Measurements from ENCODE around the gene MT1B. TPM values are rescaled to one million over a fixed set of nuclear protein-coding genes. Genes with fewer than 3 reads are reported as not detected.

MT1B gene
- total and polyA plus RNA-seq, 4 donors: 1.2 to 1.5 TPM; not detected in 2

- Histone ChIP-seq H3K36me3 (ENCODE audit: control insufficient read depth in 4 of 4, insufficient read depth in 3 of 4, low read depth in 1 of 4, low read length in 3 of 4) (no peaks in the 10 kb centered on the region), H3K27me3 (ENCODE audit: control insufficient read depth in 4 of 4, insufficient read depth in 4 of 4, low read length in 3 of 4) (no peaks in the 10 kb centered on the region), H3K4me1 (ENCODE audit: control insufficient read depth in 4 of 4, insufficient read depth in 4 of 4, low read length in 3 of 4) (peaks cover 0 to 26% (median 12%) of the 10 kb centered on the region in 4 donors), H3K9me3 (ENCODE audit: control insufficient read depth in 4 of 4, low read length in 3 of 4) (no peaks in the 10 kb centered on the region), H3K9ac (ENCODE audit: low read depth in 1 of 2, low read length in 2 of 2) (peak overlapping the region in 1 of 2 donors; percentile 50), H3K27ac (ENCODE audit: low read depth in 1 of 2, low read length in 2 of 2) (peak overlapping the region; percentile 91 to 93), H3K4me3 (ENCODE audit: low read depth in 1 of 3, low read length in 3 of 3) (peak overlapping the region; percentile 47 to 77 (median 67))
- no peak for DNase-seq (ENCODE audit: low spot score)
- TF ChIP-seq YY1 (IDR thresholded peaks at IDR 0.05) (peak; percentile 27), ATF3 (IDR thresholded peaks at IDR 0.05) (no peak)
- 46% methylated on average over 23 of the region's 23 CpGs for WGBS
Observed at GRCh38 chr16:56616608-56617211, 35.0 kb upstream of the MT1B start.

GRCh38 chr16:56617212-56618085 lies 34.2 kb upstream of the MT1B start:
- H3K4me1 ChIP-seq (ENCODE audit: control insufficient read depth in 4 of 4, insufficient read depth in 4 of 4, low read length in 3 of 4): peaks cover 0 to 30% (median 14%) of the 10 kb centered on the region in 4 donors
- H3K36me3 ChIP-seq (ENCODE audit: control insufficient read depth in 4 of 4, insufficient read depth in 3 of 4, low read depth in 1 of 4, low read length in 3 of 4): no peaks in the 10 kb centered on the region
- H3K27me3 ChIP-seq (ENCODE audit: control insufficient read depth in 4 of 4, insufficient read depth in 4 of 4, low read length in 3 of 4): no peaks in the 10 kb centered on the region
- DNase-seq (ENCODE audit: low spot score): peak; percentile 71
- 3% methylated on average over 40 of the region's 41 CpGs for WGBS
- peak overlapping the region; percentile 58 to 78 for H3K9ac ChIP-seq (ENCODE audit: low read depth in 1 of 2, low read length in 2 of 2)
- no peaks in the 10 kb centered on the region for H3K9me3 ChIP-seq (ENCODE audit: control insufficient read depth in 4 of 4, low read length in 3 of 4)
- peak overlapping the region; percentile 91 to 93 for H3K27ac ChIP-seq (ENCODE audit: low read depth in 1 of 2, low read length in 2 of 2)
- TF ChIP-seq ATF3 (IDR thresholded peaks at IDR 0.05): no peak
- TF ChIP-seq RXRA (IDR thresholded peaks at IDR 0.05): peak; percentile 27 to 50
- TF ChIP-seq GABPA (IDR thresholded peaks at IDR 0.05 in 1 of 2, conservative IDR thresholded peaks at IDR 0.05 in 1 of 2): no peak
- TF ChIP-seq HNF4G (IDR thresholded peaks at IDR 0.05): no peak
- peak; percentile 20 for TF ChIP-seq CTCF (IDR thresholded peaks at IDR 0.05; ENCODE audit: low read depth, low read length, missing input control)
- TF ChIP-seq REST (IDR thresholded peaks at IDR 0.05): peak; percentile 67
- TF ChIP-seq ZBTB33 (IDR thresholded peaks at IDR 0.05): no peak
- TF ChIP-seq JUND (IDR thresholded peaks at IDR 0.05): no peak
- peak; percentile 44 for TF ChIP-seq YY1 (IDR thresholded peaks at IDR 0.05)
- peak in 1 of 2 donors; percentile 40 for TF ChIP-seq RAD21 (IDR thresholded peaks at IDR 0.05)
- no peak for TF ChIP-seq EGR1 (IDR thresholded peaks at IDR 0.05; ENCODE audit: low read depth in 2 of 2)
- TF ChIP-seq NR2F2 (IDR thresholded peaks at IDR 0.05): no peak
- TF ChIP-seq TAF1 (conservative IDR thresholded peaks at IDR 0.05): peak; percentile 45
- peak; percentile 49 for TF ChIP-seq SP1 (IDR thresholded peaks at IDR 0.05)
- TF ChIP-seq HNF4A (conservative IDR thresholded peaks at IDR 0.05): peak in 1 of 2 donors; percentile 25
- no peak for TF ChIP-seq MAX (IDR thresholded peaks at IDR 0.05)
- TF ChIP-seq FOXA2 (IDR thresholded peaks at IDR 0.05): no peak
- TF ChIP-seq FOXA1 (IDR thresholded peaks at IDR 0.05): no peak
- peak overlapping the region; percentile 47 to 77 (median 67) for H3K4me3 ChIP-seq (ENCODE audit: low read depth in 1 of 3, low read length in 3 of 3)

Measured in liver (tissue), 9 donors.